Glutamatergic neuron (in vitro differentiated cells): Measurements from ENCODE around the gene LRIT2. TPM values are rescaled to one million over a fixed set of nuclear protein-coding genes. Genes with fewer than 3 reads are reported as not detected.

ENCODE experiments used
- DNase-seq: peaks from one replicate; pipeline ENCODE4 v3.0.0; 2022
- H3K27ac Mint-ChIP-seq: one replicate; pipeline ENCODE4 v1.8.0; 2020; ENCODE audit warnings: mild to moderate bottlenecking, mixed read lengths, inconsistent platforms; ENCODE audit not compliant: unreplicated experiment
- H3K27me3 Mint-ChIP-seq: one replicate; pipeline ENCODE4 v1.8.0; 2020; ENCODE audit warnings: mild to moderate bottlenecking, moderate library complexity, mixed read lengths, inconsistent platforms; ENCODE audit not compliant: unreplicated experiment
- H3K36me3 Mint-ChIP-seq: one replicate; pipeline ENCODE4 v1.8.0; 2020; ENCODE audit warnings: mild to moderate bottlenecking, mixed read lengths, inconsistent platforms; ENCODE audit not compliant: unreplicated experiment
- H3K4me1 Mint-ChIP-seq: one replicate; pipeline ENCODE4 v1.8.0; 2020; ENCODE audit warnings: mild to moderate bottlenecking, low read depth, mixed read lengths, inconsistent platforms; ENCODE audit not compliant: unreplicated experiment
- H3K4me3 Mint-ChIP-seq: one replicate; pipeline ENCODE4 v1.8.0; 2020; ENCODE audit warnings: mild to moderate bottlenecking, mixed read lengths, inconsistent platforms; ENCODE audit not compliant: unreplicated experiment
- H3K9me3 Mint-ChIP-seq: one replicate; pipeline ENCODE4 v1.8.0; 2020; ENCODE audit warnings: mild to moderate bottlenecking, moderate library complexity, mixed read lengths, inconsistent platforms; ENCODE audit not compliant: unreplicated experiment
- CTCF ChIP-seq: fragments of 200-600 bp; sonication (generic); IDR thresholded peaks from one replicate; pipeline ENCODE4 v1.5.0; 2021; ENCODE audit not compliant: partially characterized antibody, unreplicated experiment
- total RNA-seq: library from RNA; stranded (reverse); fragmentation: NEBNext Ultra II Directional; extraction: Animal tissue kit (Norgen Biotek cat#: 25700); gene quantifications from one replicate; pipeline ENCODE4 v1.2.1, GENCODE V29; 2021; ENCODE audit not compliant: unreplicated experiment

Gene LRIT2
- total RNA-seq, 1 donor from 2014 or later: not detected

GRCh38 chr10:84211566-84211965 lies 13.8 kb downstream of the LRIT2 start:
- Mint-ChIP-seq H3K27ac (no peak overlapping the region), H3K36me3 (no peaks in the 10 kb centered on the region), H3K9me3 (no peaks in the 10 kb centered on the region), H3K4me3 (no peak overlapping the region), H3K27me3 (peaks cover 6% of the 10 kb centered on the region), H3K4me1 (no peaks in the 10 kb centered on the region)
- DNase-seq: no peak
- TF ChIP-seq CTCF: no peak

DNA sequence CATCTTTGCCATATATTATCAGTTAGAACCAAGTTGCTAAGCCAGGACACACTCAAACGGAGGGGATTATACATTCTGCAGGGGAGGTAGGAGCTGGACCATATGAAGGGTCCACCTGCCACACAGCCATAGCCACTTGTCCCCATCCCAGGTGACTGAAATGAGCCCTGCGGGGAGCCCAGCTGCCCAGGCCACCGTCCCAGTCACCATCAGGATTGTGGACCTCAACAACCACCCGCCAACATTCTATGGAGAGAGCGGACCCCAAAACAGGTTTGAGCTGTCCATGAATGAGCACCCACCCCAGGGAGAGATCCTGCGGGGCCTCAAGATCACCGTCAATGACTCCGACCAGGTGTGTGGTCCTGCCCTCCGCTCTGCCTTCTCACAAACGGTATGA lies 17.3 kb downstream of the LRIT2 start:
- no peak overlapping the region for H3K27ac Mint-ChIP-seq
- no peaks in the 10 kb centered on the region for H3K4me1 Mint-ChIP-seq
- no peak for TF ChIP-seq CTCF
- H3K36me3 Mint-ChIP-seq: no peaks in the 10 kb centered on the region
- no peaks in the 10 kb centered on the region for H3K9me3 Mint-ChIP-seq
- DNase-seq: no peak
- no peak overlapping the region for H3K4me3 Mint-ChIP-seq
- peaks cover 4% of the 10 kb centered on the region for H3K27me3 Mint-ChIP-seq

GRCh38 chr10:84205853-84206525 lies 19.4 kb downstream of the LRIT2 start:
- H3K36me3 Mint-ChIP-seq: no peaks in the 10 kb centered on the region
- no peak for DNase-seq
- H3K4me3 Mint-ChIP-seq: no peak overlapping the region
- H3K9me3 Mint-ChIP-seq: no peaks in the 10 kb centered on the region
- H3K27ac Mint-ChIP-seq: no peak overlapping the region
- H3K27me3 Mint-ChIP-seq: peaks cover 5% of the 10 kb centered on the region
- peak; percentile 19 for TF ChIP-seq CTCF
- peaks cover 3% of the 10 kb centered on the region for H3K4me1 Mint-ChIP-seq

DNA sequence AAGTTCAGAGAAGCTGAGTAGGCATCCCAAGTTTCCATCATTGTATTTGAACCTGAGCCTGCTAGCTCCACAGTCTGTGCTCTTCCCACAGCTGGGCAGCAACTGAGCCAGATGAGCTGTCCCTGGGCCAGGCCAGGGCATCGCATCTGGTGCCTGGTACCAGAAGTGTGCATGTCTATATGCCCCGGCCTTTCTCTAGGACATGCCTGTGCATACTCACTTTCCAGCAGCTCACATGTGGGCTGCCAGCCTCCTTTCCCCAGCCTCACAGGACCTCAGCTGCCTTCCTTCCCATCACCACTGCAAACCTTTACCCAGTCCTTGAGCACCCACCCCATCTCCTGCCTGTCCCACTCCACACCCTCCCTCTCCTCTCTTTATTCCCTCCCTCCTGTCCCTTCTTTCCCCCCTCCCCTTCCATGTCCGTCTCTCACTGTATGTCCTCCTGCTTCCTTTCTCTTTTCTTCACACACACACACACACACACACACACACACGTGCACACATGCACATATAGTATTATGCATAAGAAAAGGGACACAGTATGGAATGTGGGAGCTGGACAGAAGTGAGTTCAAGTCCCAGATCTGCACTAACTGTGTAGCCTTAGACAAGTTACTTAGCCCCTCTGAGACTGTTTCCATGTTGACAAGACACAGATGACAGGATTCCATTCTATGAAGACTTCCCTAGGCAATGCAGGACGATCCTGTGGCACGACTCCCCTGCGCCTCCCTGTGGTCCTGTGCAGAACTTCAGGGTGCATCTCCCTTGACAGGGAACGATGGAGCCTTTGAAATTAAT lies 20.1 kb downstream of the LRIT2 start:
- Mint-ChIP-seq H3K9me3 (no peaks in the 10 kb centered on the region), H3K27me3 (peaks cover 3% of the 10 kb centered on the region), H3K4me1 (peaks cover 5% of the 10 kb centered on the region), H3K27ac (no peak overlapping the region), H3K4me3 (no peak overlapping the region), H3K36me3 (no peaks in the 10 kb centered on the region)
- TF ChIP-seq CTCF: peak; percentile 80
- DNase-seq: peak; percentile 91

GRCh38 chr10:84204610-84205009 lies 20.7 kb downstream of the LRIT2 start:
- Mint-ChIP-seq H3K4me1 (peaks cover 5% of the 10 kb centered on the region), H3K36me3 (no peaks in the 10 kb centered on the region), H3K27me3 (peaks cover 5% of the 10 kb centered on the region), H3K27ac (no peak overlapping the region), H3K4me3 (no peak overlapping the region), H3K9me3 (no peaks in the 10 kb centered on the region)
- no peak for TF ChIP-seq CTCF
- DNase-seq: no peak
